ENCODE measurements around the gene GNB1L. TPM values are rescaled to one million over a fixed set of nuclear protein-coding genes. Genes with fewer than 3 reads are reported as not detected.
A peak's percentile ranks its signal among the peaks of the same experiment; 100 is the strongest.

The GNB1L gene
- total and polyA plus RNA-seq, 2 of the 13 experiments (the other 11 are each of a cell fraction or from before 2014, with no cell fraction given) = 2.5 to 7.4 TPM

DNA sequence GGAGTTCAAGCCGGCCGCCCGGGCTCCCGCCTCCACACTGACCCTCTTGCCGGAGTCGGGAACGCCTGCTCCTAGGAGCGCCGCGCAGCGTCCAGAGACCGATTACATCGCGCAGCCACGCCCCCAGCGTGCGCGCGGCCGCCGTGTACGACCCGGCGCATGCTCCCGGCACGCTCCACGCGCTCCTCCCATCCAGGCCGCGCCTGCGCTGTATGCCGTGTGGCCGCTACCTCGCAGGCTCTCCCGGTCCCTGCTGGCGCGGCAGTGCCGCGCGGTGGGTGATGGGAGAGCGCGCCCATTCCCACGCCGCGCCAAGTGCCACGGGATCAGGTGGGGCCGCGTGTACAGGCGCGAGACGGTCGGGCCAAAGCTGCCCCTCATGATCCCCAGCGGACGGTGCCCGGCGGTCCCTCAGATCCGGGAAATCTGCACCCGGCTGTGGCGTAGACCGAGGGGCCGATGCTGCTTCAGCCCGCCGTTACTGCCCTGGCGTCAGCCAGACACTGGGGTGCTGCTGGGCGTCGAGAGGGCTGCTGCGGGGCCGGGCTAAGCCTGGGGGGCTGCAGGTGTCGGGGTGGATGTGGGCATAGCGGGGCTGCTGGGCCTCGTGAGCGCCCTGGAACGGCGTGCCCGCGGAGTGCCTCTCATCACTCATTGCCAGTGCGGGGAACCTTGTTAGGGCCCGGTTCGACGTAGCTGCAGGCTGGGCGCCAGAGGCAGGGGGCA, at the start of gene GNB1L, which contains the start of gene RTL10 (continued):
- TF ChIP-seq, protein P1, sequence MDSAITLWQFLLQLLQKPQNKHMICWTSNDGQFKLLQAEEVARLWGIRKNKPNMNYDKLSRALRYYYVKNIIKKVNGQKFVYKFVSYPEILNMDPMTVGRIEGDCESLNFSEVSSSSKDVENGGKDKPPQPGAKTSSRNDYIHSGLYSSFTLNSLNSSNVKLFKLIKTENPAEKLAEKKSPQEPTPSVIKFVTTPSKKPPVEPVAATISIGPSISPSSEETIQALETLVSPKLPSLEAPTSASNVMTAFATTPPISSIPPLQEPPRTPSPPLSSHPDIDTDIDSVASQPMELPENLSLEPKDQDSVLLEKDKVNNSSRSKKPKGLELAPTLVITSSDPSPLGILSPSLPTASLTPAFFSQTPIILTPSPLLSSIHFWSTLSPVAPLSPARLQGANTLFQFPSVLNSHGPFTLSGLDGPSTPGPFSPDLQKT (CRISPR knock-in tag; IDR thresholded peaks at IDR 0.05; ENCODE audit: borderline replicate concordance) = no peak; the same call in 1 of the 2 replicates
- TF ChIP-seq NR2C2 (CRISPR knock-in tag; IDR thresholded peaks at IDR 0.05; ENCODE audit: borderline replicate concordance) (peak; percentile 81), ZNF354B (CRISPR knock-in tag; IDR thresholded peaks at IDR 0.05) (no peak), BCL6 (CRISPR knock-in tag; IDR thresholded peaks at IDR 0.05) (peak; percentile 57), NRL (CRISPR knock-in tag; IDR thresholded peaks at IDR 0.05; ENCODE audit: borderline replicate concordance) (no peak; the same call in 1 of the 2 replicates), ZNF207 (IDR thresholded peaks at IDR 0.05; ENCODE audit: borderline replicate concordance) (no peak), RCOR2 (CRISPR knock-in tag; IDR thresholded peaks at IDR 0.05) (no peak), EED (CRISPR knock-in tag; IDR thresholded peaks at IDR 0.05) (peak; percentile 67; the same call in 1 of the 2 replicates), SRF (IDR thresholded peaks at IDR 0.05; ENCODE audit: low read depth, low read length) (no peak)
- TF ChIP-seq, protein P2, sequence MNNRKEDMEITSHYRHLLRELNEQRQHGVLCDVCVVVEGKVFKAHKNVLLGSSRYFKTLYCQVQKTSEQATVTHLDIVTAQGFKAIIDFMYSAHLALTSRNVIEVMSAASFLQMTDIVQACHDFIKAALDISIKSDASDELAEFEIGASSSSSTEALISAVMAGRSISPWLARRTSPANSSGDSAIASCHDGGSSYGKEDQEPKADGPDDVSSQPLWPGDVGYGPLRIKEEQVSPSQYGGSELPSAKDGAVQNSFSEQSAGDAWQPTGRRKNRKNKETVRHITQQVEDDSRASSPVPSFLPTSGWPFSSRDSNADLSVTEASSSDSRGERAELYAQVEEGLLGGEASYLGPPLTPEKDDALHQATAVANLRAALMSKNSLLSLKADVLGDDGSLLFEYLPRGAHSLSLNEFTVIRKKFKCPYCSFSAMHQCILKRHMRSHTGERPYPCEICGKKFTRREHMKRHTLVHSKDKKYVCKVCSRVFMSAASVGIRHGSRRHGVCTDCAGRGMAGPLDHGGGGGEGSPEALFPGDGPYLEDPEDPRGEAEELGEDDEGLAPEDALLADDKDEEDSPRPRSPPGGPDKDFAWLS (CRISPR knock-in tag; IDR thresholded peaks at IDR 0.05; ENCODE audit: borderline replicate concordance) = 0 out of 2 replicates have a peak, but pooled peaks have one; percentile 87
- TF ChIP-seq, protein P3, sequence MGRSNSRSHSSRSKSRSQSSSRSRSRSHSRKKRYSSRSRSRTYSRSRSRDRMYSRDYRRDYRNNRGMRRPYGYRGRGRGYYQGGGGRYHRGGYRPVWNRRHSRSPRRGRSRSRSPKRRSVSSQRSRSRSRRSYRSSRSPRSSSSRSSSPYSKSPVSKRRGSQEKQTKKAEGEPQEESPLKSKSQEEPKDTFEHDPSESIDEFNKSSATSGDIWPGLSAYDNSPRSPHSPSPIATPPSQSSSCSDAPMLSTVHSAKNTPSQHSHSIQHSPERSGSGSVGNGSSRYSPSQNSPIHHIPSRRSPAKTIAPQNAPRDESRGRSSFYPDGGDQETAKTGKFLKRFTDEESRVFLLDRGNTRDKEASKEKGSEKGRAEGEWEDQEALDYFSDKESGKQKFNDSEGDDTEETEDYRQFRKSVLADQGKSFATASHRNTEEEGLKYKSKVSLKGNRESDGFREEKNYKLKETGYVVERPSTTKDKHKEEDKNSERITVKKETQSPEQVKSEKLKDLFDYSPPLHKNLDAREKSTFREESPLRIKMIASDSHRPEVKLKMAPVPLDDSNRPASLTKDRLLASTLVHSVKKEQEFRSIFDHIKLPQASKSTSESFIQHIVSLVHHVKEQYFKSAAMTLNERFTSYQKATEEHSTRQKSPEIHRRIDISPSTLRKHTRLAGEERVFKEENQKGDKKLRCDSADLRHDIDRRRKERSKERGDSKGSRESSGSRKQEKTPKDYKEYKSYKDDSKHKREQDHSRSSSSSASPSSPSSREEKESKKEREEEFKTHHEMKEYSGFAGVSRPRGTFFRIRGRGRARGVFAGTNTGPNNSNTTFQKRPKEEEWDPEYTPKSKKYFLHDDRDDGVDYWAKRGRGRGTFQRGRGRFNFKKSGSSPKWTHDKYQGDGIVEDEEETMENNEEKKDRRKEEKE (IDR thresholded peaks at IDR 0.05) = no peak
- TF ChIP-seq, protein P4, sequence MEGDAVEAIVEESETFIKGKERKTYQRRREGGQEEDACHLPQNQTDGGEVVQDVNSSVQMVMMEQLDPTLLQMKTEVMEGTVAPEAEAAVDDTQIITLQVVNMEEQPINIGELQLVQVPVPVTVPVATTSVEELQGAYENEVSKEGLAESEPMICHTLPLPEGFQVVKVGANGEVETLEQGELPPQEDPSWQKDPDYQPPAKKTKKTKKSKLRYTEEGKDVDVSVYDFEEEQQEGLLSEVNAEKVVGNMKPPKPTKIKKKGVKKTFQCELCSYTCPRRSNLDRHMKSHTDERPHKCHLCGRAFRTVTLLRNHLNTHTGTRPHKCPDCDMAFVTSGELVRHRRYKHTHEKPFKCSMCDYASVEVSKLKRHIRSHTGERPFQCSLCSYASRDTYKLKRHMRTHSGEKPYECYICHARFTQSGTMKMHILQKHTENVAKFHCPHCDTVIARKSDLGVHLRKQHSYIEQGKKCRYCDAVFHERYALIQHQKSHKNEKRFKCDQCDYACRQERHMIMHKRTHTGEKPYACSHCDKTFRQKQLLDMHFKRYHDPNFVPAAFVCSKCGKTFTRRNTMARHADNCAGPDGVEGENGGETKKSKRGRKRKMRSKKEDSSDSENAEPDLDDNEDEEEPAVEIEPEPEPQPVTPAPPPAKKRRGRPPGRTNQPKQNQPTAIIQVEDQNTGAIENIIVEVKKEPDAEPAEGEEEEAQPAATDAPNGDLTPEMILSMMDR (CRISPR knock-in tag; IDR thresholded peaks at IDR 0.05) = peak; percentile 69
- TF ChIP-seq, protein P5, sequence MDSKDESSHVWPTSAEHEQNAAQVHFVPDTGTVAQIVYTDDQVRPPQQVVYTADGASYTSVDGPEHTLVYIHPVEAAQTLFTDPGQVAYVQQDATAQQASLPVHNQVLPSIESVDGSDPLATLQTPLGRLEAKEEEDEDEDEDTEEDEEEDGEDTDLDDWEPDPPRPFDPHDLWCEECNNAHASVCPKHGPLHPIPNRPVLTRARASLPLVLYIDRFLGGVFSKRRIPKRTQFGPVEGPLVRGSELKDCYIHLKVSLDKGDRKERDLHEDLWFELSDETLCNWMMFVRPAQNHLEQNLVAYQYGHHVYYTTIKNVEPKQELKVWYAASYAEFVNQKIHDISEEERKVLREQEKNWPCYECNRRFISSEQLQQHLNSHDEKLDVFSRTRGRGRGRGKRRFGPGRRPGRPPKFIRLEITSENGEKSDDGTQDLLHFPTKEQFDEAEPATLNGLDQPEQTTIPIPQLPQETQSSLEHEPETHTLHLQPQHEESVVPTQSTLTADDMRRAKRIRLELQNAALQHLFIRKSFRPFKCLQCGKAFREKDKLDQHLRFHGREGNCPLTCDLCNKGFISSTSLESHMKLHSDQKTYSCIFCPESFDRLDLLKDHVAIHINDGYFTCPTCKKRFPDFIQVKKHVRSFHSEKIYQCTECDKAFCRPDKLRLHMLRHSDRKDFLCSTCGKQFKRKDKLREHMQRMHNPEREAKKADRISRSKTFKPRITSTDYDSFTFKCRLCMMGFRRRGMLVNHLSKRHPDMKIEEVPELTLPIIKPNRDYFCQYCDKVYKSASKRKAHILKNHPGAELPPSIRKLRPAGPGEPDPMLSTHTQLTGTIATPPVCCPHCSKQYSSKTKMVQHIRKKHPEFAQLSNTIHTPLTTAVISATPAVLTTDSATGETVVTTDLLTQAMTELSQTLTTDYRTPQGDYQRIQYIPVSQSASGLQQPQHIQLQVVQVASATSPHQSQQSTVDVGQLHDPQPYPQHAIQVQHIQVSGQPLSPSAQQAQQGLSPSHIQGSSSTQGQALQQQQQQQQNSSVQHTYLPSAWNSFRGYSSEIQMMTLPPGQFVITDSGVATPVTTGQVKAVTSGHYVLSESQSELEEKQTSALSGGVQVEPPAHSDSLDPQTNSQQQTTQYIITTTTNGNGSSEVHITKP (CRISPR knock-in tag; IDR thresholded peaks at IDR 0.05; ENCODE audit: low read depth) = 0 out of 2 replicates have a peak, but pooled peaks have one; percentile 67
- TF ChIP-seq, protein P6, sequence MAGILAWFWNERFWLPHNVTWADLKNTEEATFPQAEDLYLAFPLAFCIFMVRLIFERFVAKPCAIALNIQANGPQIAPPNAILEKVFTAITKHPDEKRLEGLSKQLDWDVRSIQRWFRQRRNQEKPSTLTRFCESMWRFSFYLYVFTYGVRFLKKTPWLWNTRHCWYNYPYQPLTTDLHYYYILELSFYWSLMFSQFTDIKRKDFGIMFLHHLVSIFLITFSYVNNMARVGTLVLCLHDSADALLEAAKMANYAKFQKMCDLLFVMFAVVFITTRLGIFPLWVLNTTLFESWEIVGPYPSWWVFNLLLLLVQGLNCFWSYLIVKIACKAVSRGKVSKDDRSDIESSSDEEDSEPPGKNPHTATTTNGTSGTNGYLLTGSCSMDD (CRISPR knock-in tag; IDR thresholded peaks at IDR 0.05) = peak; percentile 86; the same call in 1 of the 2 replicates

Data from HepG2 (cell line).